WERI-Rb-1 (cell line): ENCODE results near the gene NRG3.
"Not testable (repeated sequence)": the region's sequence is repeated elsewhere in the genome, so short reads cannot be mapped to it uniquely, and the experiment has no call there.

Source experiments
- DNase-seq: peaks from one replicate; pipeline ENCODE4 v3.0.0-alpha.2; 2020
- H3K27ac ChIP-seq: fragments of 250-450 bp; sonication (Bioruptor Pico); 2 replicates; pipeline ENCODE4 v1.5.1; 2020; ENCODE audit warnings: mild to moderate bottlenecking, moderate library complexity
- H3K27me3 ChIP-seq: fragments of 250-450 bp; sonication (Bioruptor Pico); 2 replicates; pipeline ENCODE4 v1.5.1; 2021; ENCODE audit warnings: mild to moderate bottlenecking, low read depth, moderate library complexity; ENCODE audit not compliant: insufficient read depth, severe bottlenecking
- H3K36me3 ChIP-seq: fragments of 250-450 bp; sonication (Bioruptor Pico); 2 replicates; pipeline ENCODE4 v1.5.1; 2020; ENCODE audit warnings: mild to moderate bottlenecking, moderate library complexity
- H3K4me3 ChIP-seq: 2 replicates; pipeline ENCODE4 v1.5.1; 2011; ENCODE audit warnings: low read depth, mild to moderate bottlenecking, control low read depth, low read length
- H3K9me3 ChIP-seq: fragments of 250-450 bp; sonication (Bioruptor Pico); 2 replicates; pipeline ENCODE4 v1.5.1; 2021; ENCODE audit warnings: mild to moderate bottlenecking, moderate library complexity; ENCODE audit not compliant: severe bottlenecking
- TF ChIP-seq, protein P1 (sequence below): IDR thresholded peaks from 2 replicates; pipeline ENCODE4 v1.5.1; 2011; ENCODE audit warnings: low read depth, mild to moderate bottlenecking, control low read depth, inconsistent platforms, low read length

NRG3 gene

DNA sequence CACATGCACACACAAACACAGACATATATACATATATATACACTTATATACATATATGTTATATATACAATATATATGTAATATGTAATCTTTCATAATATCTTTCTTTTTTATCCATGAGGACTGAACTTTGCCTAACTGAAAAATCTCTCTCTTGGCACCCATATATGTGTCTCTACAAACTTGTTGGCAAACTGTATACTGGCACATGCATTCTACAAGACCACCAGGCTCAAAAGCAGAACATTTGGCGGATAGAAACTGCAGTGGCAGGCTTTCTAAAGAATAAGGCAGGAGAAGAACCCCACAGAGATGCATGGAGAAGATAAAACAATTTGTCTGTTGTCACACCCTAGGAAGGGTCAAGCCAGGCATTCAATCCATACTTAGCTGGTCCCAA, 165.3 kb downstream of the NRG3 start:
- no peak overlapping the region for H3K27ac ChIP-seq
- H3K9me3 ChIP-seq = no peaks in the 10 kb centered on the region
- TF ChIP-seq, protein P1, sequence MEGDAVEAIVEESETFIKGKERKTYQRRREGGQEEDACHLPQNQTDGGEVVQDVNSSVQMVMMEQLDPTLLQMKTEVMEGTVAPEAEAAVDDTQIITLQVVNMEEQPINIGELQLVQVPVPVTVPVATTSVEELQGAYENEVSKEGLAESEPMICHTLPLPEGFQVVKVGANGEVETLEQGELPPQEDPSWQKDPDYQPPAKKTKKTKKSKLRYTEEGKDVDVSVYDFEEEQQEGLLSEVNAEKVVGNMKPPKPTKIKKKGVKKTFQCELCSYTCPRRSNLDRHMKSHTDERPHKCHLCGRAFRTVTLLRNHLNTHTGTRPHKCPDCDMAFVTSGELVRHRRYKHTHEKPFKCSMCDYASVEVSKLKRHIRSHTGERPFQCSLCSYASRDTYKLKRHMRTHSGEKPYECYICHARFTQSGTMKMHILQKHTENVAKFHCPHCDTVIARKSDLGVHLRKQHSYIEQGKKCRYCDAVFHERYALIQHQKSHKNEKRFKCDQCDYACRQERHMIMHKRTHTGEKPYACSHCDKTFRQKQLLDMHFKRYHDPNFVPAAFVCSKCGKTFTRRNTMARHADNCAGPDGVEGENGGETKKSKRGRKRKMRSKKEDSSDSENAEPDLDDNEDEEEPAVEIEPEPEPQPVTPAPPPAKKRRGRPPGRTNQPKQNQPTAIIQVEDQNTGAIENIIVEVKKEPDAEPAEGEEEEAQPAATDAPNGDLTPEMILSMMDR = no peak

DNA sequence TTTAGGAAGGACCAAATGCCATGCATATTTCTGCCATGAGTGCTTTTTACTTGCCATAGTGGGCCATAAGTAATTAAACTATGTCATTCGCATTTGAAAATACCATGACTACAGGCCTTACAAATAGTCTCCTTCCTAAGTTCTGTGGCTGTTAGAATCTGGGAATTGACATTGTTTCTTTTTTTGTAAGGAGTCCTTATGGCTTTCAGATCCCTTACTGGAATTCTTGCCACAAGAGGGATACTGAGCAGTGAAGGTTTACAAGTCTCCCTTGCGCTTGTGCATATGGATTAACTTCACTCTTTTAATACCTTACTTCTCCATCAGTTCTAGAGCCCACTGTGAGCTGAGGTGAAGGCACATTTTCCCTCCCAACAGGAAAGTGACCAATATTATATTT, 166.0 kb downstream of the NRG3 start:
- no peak for DNase-seq
- TF ChIP-seq, protein P1 = no peak
- H3K36me3 ChIP-seq = no peaks in the 10 kb centered on the region

More for the DNA sequence above, 165.3 kb downstream of the NRG3 start:
- Histone ChIP-seq H3K36me3 (no peaks in the 10 kb centered on the region), H3K27me3 (no peaks in the 10 kb centered on the region), H3K4me3 (no peak overlapping the region)
- no peak for DNase-seq

DNA sequence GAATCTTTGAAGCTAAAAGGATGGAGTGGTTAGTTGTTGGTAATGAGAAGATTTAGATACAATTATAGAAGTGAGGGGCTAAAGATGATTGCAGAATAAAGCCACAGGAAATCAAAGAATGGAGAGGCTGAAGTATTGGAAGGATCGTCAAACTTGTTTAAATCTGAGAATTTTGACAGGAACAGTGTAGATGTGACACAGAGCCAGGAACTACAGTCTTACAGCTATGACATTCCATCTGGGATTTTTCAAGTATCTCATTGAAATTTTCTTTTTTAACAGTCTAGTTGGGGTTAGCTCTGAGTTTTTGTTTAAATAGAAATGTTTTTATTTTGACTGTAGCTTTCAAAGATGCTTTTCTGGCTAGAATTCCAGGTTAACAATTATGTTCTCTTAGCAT, 181.4 kb downstream of the NRG3 start:
- Histone ChIP-seq H3K36me3 (no peaks in the 10 kb centered on the region), H3K27me3 (no peaks in the 10 kb centered on the region), H3K27ac (no peak overlapping the region), H3K9me3 (no peaks in the 10 kb centered on the region), H3K4me3 (no peak overlapping the region)
- DNase-seq = no peak
- TF ChIP-seq, protein P1 = no peak

More for the DNA sequence above, 166.0 kb downstream of the NRG3 start:
- Histone ChIP-seq H3K27me3 (no peaks in the 10 kb centered on the region), H3K9me3 (no peaks in the 10 kb centered on the region), H3K4me3 (no peak overlapping the region), H3K27ac (no peak overlapping the region)

DNA sequence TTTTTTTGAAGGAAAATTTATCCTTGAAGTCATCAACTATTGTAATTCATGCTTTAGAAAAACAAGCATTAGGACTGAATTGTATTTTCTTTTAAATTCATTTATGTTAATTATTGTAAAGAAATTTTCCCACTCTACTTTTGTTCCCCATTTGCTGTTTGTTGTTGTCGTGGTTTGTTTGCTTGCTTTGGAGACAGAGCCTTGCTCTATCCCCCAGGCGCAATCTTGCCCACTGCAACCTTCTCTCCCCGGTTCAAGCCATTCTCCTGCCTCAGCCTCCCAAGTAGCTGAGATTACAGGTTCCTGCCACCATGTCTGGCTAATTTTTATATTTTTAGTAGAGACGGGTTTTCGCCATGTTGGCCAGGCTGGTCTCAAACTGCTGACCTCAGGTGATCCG, 192.2 kb downstream of the NRG3 start:
- not testable (repeated sequence) for DNase-seq, H3K27ac ChIP-seq, H3K4me3 ChIP-seq, H3K36me3 ChIP-seq, H3K27me3 ChIP-seq, H3K9me3 ChIP-seq

DNA sequence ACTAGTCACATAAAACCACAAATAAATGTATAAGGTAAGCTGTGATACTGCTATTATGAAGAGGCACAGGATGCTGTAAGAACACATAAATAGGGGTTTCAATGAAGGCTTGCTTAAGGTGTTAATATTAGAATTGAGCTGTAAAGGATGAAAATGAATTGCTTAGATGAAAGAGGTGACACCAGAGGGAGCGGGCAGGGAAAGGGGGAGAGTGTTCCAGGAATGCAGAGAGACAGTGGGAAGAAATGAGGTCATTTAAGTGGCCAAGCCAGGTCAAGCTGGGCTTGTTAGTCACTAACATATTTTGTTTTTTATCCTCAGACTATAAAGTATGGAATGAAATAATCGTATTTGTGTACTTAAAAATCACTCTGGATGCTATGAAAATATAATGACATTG, 193.5 kb downstream of the NRG3 start:
- no peak for DNase-seq
- Histone ChIP-seq H3K27ac (no peak overlapping the region), H3K36me3 (no peaks in the 10 kb centered on the region), H3K27me3 (no peaks in the 10 kb centered on the region), H3K4me3 (no peak overlapping the region), H3K9me3 (no peaks in the 10 kb centered on the region)
- TF ChIP-seq, protein P1 = no peak

DNA sequence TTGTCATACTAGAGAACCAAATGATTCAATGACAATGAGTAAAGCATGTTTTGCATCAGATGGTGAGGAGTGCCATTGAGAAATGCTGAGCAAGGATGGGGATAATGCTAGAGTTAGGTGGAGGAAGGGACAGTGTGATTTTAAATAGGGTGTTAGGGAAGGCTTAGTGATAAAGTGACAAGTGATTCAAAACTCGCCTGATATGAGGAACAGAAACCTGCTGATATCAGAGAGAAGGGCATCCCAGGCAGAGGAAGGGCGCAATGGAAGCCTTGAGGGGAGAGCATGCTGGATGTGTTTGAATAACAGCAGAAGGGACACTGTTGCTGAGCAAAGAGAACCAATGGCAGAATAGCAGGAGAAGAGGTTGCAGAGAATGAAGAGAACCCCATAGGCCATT, 196.2 kb downstream of the NRG3 start:
- Histone ChIP-seq H3K27me3 (no peaks in the 10 kb centered on the region), H3K9me3 (no peaks in the 10 kb centered on the region), H3K27ac (no peak overlapping the region), H3K4me3 (no peak overlapping the region), H3K36me3 (no peaks in the 10 kb centered on the region)
- TF ChIP-seq, protein P1 = no peak
- no peak for DNase-seq
